UCSD-AML1 (cell line): Measurements from ENCODE around the gene USO1.
"Not testable (repeated sequence)": the region's sequence is repeated elsewhere in the genome, so short reads cannot be mapped to it uniquely, and the experiment has no call there.

ENCODE experiments used
- DNase-seq: peaks from one replicate; lab custom pipeline; 2025; ENCODE audit not compliant: unreplicated experiment; lab: John Stamatoyannopoulos, UW

USO1 gene

DNA sequence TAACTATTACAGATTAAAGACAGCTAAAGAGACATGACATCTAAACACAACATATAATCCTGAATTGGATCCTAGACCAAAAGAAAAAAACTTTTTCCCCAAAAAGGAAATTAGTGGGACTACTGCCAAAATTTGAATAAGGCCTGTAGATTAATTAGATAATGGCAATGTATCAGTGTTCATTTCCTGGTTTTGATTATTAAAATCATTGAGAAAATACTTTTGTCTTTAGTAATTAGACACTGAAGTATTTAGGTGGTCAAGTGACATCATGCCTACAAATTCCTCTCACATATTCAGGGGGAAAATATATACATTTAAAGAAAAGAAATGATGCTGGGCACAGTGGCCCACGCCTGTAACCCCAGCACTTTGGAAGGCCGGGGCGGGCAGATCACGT is 10.4 kb upstream of the USO1 start:
- DNase-seq: no peak

DNA sequence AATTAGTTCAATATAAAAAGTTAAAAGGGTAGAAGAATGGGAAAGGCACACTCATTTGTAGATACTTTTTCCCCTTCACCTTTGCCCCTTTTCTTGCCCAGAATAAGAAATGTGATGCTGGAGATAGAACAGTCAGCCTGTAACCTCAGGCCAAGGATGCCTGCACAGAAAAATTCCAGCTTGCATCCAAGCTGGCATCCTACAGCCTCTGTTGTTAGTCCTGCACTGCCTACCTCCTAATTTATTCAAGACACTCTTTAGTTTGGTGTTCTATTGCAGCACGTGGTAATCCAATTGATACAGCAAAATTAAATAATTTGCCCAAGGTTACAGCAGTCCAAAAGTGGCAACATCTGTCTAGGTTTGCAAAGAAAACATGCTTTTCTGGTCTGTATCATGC is 9.7 kb upstream of the USO1 start:
- DNase-seq: no peak

DNA sequence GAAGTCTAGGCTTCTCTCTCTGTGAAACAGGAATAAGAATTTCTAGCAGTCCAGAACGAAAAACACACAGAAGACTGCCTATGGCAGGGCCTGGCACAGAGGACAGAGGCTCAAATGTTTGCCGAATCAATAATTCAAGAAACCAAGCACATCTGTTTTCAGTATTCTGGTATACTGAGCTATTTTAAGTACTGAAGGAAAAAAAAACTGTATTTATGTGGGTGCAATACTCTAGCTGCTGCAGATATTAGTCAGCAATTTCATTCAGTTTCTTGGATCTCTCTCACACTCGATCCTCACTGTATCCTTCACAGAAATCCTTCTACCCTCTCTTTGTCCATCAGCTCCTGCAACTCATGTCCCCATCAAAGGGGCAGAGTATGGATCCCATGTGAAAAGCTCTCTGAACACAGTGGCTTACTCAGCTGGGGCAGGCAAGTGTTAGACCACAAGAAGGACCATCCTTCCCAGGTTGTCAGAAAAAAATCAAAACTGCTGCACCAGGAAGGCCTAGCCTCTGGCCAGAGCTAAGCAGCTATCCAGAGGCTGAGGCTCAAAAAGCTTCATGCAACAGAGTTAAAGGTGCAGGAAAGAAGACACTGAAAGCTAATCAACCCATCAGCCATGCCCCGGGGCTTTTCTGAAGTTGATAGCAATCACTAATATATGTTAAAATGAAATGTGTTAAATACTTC is 9.1 kb upstream of the USO1 start:
- no peak for DNase-seq

DNA sequence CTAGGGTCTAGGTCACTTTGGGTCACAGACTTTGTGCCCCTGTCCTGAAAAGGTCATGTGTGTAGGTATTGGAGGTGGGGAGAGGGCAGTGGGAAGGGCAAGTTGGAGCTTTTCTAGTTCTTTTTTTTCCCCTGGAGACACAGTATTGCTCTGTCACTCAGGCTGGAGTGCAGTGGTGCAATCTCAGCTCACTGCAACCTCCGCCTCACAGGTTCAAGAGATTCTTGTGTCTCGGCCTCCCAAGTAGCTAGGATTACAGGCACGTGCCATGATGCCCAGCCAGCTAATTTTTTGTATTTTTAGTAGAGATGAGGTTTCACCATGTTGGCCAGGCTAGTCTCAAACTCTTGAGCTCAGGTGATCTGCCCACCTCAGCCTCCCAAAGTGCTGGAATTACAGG is 8.3 kb upstream of the USO1 start:
- not testable (repeated sequence) for DNase-seq

DNA sequence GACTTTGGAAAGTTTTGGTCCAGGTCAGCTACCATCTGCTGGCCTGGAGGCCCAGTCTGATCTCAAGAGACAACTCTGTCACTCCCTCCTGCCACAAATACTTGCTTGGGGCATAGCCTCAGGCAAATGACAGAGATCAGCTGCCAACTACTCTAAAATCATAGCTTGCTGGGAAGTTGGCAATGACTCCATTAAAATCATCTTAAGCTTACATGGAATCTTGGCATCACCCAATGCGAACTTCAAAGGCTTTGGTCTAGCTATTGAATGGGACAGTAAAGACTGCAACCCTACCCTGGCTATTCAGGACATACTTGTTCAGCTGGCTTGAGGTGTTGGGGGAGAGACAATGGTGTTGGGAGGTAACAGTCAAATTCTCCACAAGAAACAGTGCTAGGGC is 7.0 kb upstream of the USO1 start:
- no peak for DNase-seq

DNA sequence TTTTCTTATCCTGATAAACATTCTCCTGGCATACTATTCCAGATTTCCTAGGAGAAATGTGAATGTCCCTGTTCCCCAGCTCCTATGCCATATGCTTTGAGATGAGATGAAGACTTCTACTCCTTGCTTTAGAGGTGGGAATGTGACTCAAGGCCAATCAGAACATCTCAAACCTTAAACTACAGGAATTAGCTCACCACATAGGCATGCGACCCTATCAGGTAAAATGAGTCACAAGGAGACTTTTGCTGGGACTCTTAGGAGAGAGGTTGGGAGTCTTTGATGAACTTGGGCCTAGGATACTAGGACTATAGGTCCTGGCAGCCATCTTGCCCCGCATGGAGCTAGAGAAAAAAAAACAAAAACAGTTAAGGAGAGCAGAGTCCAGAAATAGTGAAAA is 5.8 kb upstream of the USO1 start:
- no peak for DNase-seq

DNA sequence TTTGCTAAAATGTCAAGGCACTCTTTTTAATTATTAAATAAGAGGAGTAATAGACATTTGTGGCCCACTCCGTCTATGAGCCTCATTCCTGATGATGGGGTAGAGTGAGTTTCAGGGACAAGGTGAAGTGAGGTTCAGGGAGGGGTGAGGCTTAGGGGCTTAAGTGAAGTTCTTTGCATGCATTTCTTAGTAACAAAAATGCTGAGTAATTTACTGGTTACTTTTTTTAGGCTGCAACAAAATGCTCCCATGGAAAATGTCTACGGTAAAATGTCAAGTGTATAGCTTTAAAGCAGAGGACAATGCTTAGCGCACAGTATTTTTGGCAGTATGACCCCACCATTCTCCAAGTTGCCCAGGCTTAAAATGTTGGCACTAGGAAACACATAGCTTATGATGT is 2.0 kb upstream of the USO1 start:
- DNase-seq: no peak

DNA sequence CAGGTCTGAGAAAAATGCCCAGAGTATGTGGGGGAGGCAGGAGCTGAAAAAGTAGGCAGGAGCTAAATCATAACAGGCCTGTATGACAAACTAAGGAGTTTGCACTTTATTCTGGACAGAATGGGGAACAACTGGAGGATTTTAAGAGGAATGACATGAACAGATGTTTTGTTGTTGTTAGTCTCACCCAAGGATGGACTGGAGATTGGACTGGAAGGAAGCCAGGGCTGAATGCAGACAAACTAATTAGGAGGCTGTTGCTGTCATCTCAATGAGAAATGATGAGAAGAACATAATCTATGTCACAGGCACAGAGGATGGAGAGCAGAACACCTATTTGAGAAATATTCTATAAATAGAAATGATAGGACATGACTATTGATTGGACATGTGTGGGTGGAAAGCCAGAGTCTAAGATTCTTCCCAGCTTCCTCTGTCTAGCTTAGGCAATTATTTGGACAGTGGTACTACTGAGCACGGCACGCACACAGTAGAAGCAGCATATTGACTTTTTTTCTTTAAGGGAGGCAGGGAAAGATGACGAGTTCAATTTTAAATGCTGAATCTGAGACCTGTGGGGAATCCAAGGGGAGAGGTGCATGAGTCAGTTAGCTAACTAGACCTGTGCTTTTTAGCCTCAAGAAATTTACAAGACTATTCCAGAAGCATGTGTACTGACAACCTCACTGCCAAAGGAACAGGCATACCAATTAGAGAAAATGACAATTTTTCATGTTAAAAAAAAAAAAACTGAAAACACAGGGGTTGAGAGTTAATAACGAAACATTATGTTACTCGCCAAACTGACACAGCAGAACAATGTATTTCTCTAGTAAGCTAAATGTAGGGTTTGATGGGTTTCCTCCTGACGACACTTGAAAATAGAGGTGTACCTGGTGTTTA is 963 bp upstream of the USO1 start:
- DNase-seq: no peak

DNA sequence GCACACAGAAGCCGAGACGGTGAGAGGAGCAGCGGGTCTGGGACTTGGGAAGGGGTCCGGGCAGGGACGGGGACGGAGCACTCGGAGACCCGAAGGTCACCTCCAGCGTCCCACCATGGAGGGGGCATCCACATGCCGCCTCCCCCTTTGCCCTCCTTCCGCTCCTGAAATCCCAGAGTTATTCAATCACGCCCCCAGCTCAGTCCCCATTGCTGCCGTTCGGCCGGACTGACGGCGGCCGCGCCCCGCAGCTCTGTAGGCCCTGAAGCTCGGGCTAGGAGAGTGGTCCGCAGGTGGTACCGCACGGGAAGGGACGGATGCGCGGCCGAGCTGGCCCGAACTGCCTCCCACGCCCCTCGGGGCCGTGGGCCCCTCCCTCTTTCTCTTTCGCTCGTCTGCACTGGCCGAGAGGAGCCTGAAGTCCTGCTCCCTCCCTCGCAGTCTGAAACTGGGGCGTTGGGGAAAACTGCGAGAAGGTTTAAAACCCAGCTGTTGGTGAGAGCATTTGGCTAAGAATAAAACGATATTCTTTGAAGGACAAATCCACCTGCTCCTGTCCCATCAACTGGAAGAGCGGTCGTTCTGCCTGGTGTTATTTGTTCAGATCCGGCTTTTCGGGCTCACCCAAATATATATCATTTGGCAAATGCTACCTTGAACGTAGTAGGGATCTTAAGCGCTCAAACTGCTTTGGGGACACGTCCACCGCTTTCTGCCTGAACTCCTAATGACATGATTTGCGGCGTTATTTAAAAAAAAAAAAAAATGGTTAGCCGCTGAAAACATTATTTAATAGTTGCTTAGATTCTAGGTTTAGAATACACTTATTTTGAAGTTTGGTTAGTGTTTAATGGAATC is 719 bp downstream of the USO1 start:
- DNase-seq: peak; percentile 71

DNA sequence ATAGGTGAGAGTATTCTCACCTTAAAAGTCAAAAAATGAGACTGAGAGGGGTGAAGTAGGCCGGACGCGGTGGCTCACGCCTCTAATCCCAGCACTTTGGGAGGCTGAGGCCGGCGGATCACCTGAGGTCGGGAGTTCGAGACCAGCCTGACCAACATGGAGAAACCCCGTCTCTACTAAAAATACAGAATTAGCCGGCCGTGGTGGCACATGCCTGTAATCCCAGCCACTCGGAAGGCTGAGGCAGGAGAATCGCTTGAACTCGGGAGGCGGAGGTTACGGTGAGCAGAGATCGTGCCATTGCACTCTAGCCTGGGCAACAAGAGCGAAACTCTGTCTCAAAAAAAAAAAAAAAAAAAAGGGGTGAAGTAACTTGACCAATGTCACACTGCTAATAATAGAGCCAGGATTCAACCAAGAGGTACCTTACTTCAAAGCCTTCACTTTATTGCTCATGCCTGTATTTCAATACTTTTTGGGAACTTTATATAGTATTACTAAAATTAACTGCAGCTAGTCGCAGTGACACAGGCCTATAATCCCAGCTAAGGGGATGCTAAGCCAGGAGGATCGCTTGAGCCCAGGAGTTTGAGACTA is 1.7 kb downstream of the USO1 start:
- not testable (repeated sequence) for DNase-seq

DNA sequence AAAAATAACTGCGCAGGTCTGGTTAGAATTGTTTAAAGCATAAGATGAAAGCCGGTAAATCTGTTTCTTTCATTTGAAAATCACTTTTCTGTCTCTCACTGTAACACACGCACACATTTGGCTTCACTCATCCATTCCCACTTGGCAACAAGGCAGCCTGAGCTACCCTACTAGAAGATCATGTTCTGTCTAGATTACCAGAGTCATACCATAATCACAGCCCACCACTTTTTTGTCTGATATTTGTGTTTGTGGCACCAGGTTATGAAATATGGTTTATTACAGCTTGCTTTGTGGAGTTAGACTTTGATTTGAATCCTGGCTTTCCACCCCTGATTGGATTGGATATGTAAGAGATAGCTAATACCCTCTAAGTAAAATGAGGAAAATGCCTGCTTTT is 2.2 kb downstream of the USO1 start:
- no peak for DNase-seq

DNA sequence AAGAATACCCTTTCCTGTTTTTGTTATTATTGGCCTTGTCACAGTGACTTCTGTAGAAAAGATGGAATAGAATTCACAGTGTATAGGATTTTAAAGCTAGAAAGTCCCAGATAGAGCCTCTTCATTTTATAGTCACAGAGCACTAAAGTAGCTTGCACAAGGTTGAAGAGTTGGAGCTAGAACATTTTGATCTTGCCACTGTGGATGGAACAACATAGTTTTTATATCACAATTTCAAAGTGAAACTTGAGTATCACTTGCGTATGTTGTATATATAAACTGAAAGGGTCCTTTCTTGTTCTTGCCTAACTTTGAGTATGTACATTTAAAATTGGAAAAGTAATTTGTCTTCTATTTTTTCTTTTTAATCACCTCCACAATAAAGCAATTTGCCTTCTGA is 2.7 kb downstream of the USO1 start:
- no peak for DNase-seq

DNA sequence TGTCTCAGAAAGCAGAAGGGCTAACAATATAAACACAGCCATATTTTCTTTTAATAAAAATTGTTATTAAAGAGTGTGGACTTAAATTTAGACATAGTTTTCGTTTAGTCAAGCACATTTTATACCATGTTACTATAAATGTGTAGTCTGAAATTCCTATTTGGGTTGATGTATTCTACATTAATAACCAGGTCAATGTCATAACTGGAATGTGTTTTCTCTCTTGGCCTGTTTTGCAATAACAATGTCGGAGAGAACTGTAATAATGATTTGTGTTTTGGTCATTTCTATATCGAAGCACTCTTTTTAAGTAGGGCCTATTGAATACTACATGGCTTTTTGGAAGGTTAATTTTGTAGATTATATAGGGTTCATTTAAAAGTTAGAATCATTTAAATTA is 5.5 kb downstream of the USO1 start:
- DNase-seq: no peak

DNA sequence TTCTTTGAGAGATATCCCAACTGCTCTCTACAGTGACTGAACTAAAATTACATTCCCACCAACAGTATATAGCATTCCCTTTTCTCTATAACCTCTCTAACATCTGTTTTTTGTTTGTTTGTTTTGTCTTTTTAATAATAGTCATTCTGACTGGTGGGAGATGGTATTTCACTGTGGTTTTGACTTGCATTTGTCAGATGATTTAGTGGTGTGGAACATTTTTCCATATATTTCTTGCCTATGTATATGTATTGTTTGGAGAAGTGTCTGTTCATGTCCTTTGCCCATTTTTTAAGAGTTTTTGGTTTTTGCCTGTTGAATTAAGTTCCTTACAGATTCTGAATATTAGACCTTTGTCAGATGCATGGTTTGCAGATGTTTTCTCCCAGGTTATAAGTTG is 9.0 kb downstream of the USO1 start:
- no peak for DNase-seq

DNA sequence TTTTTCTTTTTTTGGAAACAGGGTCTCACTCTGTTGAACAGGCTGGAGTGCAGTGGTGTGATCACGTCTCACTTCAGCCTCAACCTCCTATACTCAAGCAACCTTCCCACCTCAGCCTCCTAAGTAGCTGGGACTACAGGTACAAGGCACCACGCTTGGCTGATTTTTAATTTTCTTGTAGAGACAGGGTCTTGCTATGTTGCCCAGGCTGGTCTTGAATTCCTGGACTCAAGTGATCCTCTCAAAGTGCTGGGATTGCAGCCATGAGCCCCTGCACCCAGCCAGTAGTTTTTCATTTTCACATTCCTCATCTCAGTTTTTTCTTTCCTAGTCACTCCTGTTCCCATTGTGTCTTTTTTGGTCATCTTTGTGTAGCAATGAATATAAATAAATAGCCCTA is 11.1 kb downstream of the USO1 start:
- no peak for DNase-seq

DNA sequence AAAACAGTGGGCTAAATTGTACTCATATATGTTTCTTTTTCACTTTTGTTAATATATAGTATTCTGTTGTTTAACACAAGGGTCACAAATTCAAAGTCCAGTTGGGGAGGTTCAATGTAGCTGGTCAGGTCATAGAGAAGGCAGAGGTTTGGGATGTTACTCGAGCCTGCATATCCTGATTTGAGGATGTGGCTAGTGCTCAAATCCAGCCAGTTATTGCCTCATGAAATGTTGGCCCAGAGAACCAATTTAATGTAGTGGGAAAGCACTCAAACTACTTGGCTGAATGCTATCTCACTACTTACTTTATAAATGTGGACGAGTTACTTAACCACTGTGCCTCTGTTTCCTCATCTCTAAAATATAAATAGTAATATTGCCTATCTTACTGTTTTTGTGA is 12.5 kb downstream of the USO1 start:
- no peak for DNase-seq

DNA sequence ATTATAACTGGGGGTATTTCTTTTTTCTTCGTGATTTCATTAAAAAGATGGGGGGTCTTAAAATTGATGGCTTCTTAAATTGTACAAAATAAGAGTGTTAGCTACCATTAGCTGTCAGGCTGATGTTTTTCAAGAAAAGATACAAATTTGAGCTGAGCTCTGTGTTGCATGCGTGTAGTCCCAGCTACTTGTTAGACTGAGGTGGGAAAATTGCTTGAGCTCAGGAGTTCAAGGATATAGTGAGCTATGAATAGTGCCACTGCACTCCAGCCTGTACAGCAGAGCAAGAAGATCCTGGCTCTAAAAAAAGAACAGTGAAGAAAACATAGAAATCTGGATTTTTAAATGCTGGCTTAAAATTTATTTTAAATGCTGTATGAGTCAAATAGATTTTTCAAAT is 13.0 kb downstream of the USO1 start:
- DNase-seq: no peak

DNA sequence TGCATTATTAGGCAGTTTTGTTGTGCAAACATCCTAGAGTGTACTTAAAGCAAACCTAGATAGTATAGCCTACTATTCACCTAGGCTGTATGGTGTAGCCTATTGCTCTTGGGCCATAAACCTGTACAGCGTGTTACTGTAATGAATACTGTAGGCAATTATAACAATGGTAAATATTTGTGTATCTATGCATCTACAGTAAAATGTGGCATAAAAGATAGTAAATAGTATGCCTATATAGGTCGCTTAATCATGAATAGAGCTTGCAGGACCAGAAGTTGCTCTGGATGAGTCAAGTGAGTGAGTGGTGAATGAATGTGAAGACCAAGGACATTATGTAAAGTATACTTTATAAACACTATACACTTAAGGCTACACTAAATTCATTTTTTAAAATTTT is 16.6 kb downstream of the USO1 start:
- no peak for DNase-seq

DNA sequence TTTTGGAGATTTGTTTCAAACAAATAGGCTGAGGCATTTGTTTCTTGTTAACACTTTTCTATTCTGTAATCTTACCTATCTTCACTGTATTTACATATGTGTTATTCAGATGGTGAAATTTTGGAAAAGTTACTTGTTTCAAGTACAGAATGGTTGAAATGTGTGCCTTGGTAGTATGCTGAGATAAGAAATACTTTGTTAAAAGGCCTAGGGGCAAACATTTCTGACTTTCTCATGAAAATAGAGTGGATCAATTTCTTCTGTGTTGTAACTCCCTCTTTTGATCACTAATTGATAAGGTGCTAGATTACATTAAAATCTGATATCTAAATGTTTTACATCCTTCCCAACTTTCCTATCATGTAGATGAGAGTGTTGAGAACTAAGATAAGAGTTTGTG is 18.1 kb downstream of the USO1 start:
- DNase-seq: no peak

DNA sequence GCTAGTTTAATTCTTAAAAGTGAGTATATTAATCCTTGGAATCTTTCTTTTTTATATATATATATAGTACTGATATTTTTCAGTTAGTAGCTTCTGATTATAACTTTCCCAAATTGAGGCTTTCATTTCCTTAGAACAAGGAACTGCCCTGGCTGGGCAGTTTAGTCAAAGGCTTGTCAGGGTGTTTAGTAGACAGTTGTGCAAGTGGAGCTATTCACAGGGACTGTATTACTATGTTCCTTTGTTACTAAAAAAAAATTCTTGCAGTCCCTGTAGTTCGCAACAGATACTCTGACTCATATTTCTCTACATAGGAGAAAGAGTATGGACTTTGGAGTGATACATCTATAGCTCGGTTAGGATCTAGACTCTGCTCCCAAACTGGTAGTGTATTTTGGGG is 20.8 kb downstream of the USO1 start:
- peak; percentile 17 for DNase-seq

DNA sequence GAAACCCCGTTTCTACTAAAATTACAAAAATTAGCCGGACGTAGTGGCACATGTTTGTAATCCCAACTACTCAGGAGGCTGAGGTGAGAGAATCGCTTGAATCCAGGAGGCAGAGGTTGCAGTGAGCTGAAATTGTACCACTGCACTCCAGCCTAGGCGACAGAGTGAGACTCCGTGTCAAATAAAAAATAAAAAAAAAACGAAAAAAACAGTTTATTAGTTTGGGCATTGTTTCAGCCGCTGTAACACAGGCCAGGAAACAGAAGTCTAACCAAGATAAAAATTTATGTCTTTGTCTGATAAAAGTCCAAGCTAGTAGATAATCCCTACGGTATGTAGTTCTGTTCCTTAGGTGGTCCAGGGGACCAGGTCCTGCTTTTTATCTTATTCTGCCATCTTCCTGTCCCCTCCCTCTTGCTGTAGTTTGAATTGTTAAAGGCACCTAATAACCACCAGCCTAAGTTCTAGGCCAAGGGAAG is 21.4 kb downstream of the USO1 start:
- no peak for DNase-seq
